ENCODE data around the gene CPVL.

GRCh38 chr7:28986765-28987110 is 159.6 kb downstream of the CPVL start:
- TF ChIP-seq, protein P1, sequence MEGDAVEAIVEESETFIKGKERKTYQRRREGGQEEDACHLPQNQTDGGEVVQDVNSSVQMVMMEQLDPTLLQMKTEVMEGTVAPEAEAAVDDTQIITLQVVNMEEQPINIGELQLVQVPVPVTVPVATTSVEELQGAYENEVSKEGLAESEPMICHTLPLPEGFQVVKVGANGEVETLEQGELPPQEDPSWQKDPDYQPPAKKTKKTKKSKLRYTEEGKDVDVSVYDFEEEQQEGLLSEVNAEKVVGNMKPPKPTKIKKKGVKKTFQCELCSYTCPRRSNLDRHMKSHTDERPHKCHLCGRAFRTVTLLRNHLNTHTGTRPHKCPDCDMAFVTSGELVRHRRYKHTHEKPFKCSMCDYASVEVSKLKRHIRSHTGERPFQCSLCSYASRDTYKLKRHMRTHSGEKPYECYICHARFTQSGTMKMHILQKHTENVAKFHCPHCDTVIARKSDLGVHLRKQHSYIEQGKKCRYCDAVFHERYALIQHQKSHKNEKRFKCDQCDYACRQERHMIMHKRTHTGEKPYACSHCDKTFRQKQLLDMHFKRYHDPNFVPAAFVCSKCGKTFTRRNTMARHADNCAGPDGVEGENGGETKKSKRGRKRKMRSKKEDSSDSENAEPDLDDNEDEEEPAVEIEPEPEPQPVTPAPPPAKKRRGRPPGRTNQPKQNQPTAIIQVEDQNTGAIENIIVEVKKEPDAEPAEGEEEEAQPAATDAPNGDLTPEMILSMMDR (IDR thresholded peaks at IDR 0.05; ENCODE audit: low read depth, low read length, poor library complexity, severe bottlenecking), result no peak
- no peak for TF ChIP-seq EZH2phosphoT487 (IDR thresholded peaks at IDR 0.05; ENCODE audit: borderline replicate concordance, low read length)
